Mesothelial cell of epicardium (in vitro differentiated cells): ENCODE measurements around the gene ME2. TPM values are rescaled to one million over a fixed set of nuclear protein-coding genes. Genes with fewer than 3 reads are reported as not detected.

Source experiments
- DNase-seq, 2 experiments: peaks; one replicate each; pipeline ENCODE4 v3.0.0; 2021; ENCODE audit warnings: low spot score in 2 of 2; ENCODE audit not compliant: unreplicated experiment in 2 of 2
- H3K27ac Mint-ChIP-seq: 2 replicates; pipeline ENCODE4 v1.8.0; 2021; ENCODE audit warnings: mixed read lengths
- H3K27me3 Mint-ChIP-seq: 2 replicates; pipeline ENCODE4 v1.8.0; 2021; ENCODE audit warnings: low read depth, mixed read lengths
- H3K36me3 Mint-ChIP-seq: 2 replicates; pipeline ENCODE4 v1.8.0; 2021; ENCODE audit warnings: mixed read lengths
- H3K4me1 Mint-ChIP-seq: 2 replicates; pipeline ENCODE4 v1.8.0; 2021; ENCODE audit warnings: mixed read lengths
- H3K4me3 Mint-ChIP-seq: 2 replicates; pipeline ENCODE4 v1.8.0; 2021; ENCODE audit warnings: mild to moderate bottlenecking, moderate library complexity, mixed read lengths
- H3K9me3 Mint-ChIP-seq: 2 replicates; pipeline ENCODE4 v1.8.0; 2021; ENCODE audit warnings: mixed read lengths
- CTCF ChIP-seq: fragments of 200-600 bp; sonication (generic); IDR thresholded peaks from one replicate; pipeline ENCODE4 v1.5.0; 2021; ENCODE audit warnings: antibody characterized with exemption; ENCODE audit not compliant: unreplicated experiment
- total RNA-seq: library from RNA; stranded (reverse); gene quantifications from 3 replicates; pipeline ENCODE4 v1.2.1, GENCODE V29; 2021

ME2 gene
- total RNA-seq, 1 donor from 2014 or later = 37.3 TPM

DNA sequence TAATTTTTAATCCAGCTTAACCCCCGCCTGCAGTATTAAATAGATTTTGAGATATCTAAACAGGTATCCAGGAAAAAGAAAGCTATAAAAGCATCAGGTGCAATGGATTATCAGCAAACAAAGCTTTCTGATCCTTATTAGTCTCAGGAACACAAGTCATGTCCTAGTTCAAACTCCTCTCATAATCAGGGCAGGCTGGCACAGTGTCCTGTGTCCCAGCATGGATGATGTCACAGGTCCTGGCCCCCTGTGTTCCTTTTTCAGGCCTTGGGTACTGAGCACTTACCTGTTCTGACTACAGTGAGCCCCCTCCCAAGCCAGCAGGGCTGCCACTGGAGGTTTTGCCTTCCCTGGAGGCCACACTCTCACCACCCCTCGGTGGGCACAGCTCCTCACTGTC lies 39.6 kb upstream of the ME2 start:
- peaks cover 12% of the 10 kb centered on the region for H3K4me1 Mint-ChIP-seq
- no peak overlapping the region for H3K4me3 Mint-ChIP-seq
- H3K36me3 Mint-ChIP-seq = no peaks in the 10 kb centered on the region
- H3K9me3 Mint-ChIP-seq = no peaks in the 10 kb centered on the region
- DNase-seq = no peak
- no peak for TF ChIP-seq CTCF
- peaks cover 9% of the 10 kb centered on the region for H3K27me3 Mint-ChIP-seq
- no peak overlapping the region for H3K27ac Mint-ChIP-seq

- H3K27ac Mint-ChIP-seq = no peak overlapping the region
- H3K36me3 Mint-ChIP-seq = no peaks in the 10 kb centered on the region
- H3K4me1 Mint-ChIP-seq = peaks cover 12% of the 10 kb centered on the region
- peaks cover 9% of the 10 kb centered on the region for H3K27me3 Mint-ChIP-seq
- DNase-seq = no peak
- TF ChIP-seq CTCF = no peak
- no peaks in the 10 kb centered on the region for H3K9me3 Mint-ChIP-seq
- H3K4me3 Mint-ChIP-seq = no peak overlapping the region
These were observed 38.9 kb upstream of the ME2 start for GRCh38 chr18:50839996-50840395.

- H3K27ac Mint-ChIP-seq = no peak overlapping the region
- peaks cover 18% of the 10 kb centered on the region for H3K27me3 Mint-ChIP-seq
- H3K36me3 Mint-ChIP-seq = no peaks in the 10 kb centered on the region
- no peak overlapping the region for H3K4me3 Mint-ChIP-seq
- no peak for TF ChIP-seq CTCF
- H3K4me1 Mint-ChIP-seq = no peaks in the 10 kb centered on the region
- DNase-seq = no peak
- H3K9me3 Mint-ChIP-seq = no peaks in the 10 kb centered on the region
These were observed 36.1 kb upstream of the ME2 start for GRCh38 chr18:50842846-50843245.

DNA sequence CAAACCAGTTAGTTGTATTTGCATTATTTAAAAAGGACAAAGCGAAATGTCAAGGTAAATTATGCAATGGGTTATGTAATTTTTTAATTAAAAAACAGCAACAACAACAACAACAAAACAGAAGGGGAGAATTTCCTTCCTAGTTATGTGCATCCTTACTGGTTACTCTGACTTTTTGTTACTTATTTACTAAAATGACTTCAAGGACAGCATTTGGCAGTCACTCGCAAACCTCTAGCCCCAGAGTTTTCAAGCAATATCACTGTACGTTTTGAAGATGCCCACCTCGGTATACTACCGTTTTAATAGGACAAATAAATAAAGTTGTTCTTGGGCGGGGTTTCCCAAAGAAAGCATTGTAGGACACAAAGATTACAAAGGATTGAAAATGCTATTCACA lies 34.4 kb upstream of the ME2 start:
- no peaks in the 10 kb centered on the region for H3K36me3 Mint-ChIP-seq
- H3K27me3 Mint-ChIP-seq = peaks cover 14% of the 10 kb centered on the region
- no peak for TF ChIP-seq CTCF
- H3K9me3 Mint-ChIP-seq = no peaks in the 10 kb centered on the region
- H3K4me1 Mint-ChIP-seq = peaks cover 4% of the 10 kb centered on the region
- H3K4me3 Mint-ChIP-seq = no peak overlapping the region
- DNase-seq = no peak
- H3K27ac Mint-ChIP-seq = no peak overlapping the region

GRCh38 chr18:50844960-50845359 lies 34.0 kb upstream of the ME2 start:
- Mint-ChIP-seq H3K27me3 (peaks cover 12% of the 10 kb centered on the region), H3K9me3 (no peaks in the 10 kb centered on the region)
- no peak for TF ChIP-seq CTCF

DNA sequence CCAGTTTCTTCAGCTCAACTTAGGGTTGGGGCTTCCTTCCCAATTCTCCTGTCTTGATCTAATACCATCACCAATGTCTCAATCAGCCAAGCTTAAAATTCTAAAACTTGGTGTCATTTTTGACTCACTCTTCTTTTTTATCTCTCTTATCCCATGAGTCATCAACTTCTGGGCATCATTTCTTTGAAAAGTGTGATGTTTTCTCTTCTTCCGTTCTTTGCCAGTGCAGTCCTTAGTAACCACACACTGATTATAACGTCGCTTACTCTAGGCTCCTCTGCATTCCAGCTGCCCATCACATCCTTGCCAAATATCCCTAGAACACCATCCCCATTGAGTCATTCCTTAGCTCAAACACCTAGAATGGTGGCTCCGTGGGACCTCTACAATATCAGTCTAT lies 31.7 kb upstream of the ME2 start:
- Mint-ChIP-seq H3K27ac (no peak overlapping the region), H3K27me3 (peaks cover 9% of the 10 kb centered on the region), H3K4me3 (no peak overlapping the region), H3K36me3 (no peaks in the 10 kb centered on the region), H3K9me3 (no peaks in the 10 kb centered on the region), H3K4me1 (peaks cover 6% of the 10 kb centered on the region)
- no peak for DNase-seq
- TF ChIP-seq CTCF = no peak

More at GRCh38 chr18:50844960-50845359, 34.0 kb upstream of the ME2 start:
- Mint-ChIP-seq H3K4me3 (no peak overlapping the region), H3K4me1 (peaks cover 6% of the 10 kb centered on the region), H3K27ac (no peak overlapping the region), H3K36me3 (no peaks in the 10 kb centered on the region)
- no peak for DNase-seq
